ENCODE results near the gene SLC8A2.
A peak's percentile ranks its signal among the peaks of the same experiment; 100 is the strongest.

SLC8A2 gene

GRCh38 chr19:47464675-47465419 lies 6.8 kb downstream of the SLC8A2 start:
- Histone ChIP-seq H3K36me3 (ENCODE audit: control insufficient read depth, insufficient read depth, low read length) (no peaks in the 10 kb centered on the region), H3K4me1 (ENCODE audit: control insufficient read depth, insufficient read depth, low read length) (no peaks in the 10 kb centered on the region), H3K9ac (ENCODE audit: low read length) (no peak overlapping the region), H3K4me3 (ENCODE audit: low read length) (no peak overlapping the region), H3K9me3 (ENCODE audit: control insufficient read depth, low read length) (no peaks in the 10 kb centered on the region), H3K27me3 (ENCODE audit: control insufficient read depth, insufficient read depth, low read length) (peaks cover 32% of the 10 kb centered on the region)

DNA sequence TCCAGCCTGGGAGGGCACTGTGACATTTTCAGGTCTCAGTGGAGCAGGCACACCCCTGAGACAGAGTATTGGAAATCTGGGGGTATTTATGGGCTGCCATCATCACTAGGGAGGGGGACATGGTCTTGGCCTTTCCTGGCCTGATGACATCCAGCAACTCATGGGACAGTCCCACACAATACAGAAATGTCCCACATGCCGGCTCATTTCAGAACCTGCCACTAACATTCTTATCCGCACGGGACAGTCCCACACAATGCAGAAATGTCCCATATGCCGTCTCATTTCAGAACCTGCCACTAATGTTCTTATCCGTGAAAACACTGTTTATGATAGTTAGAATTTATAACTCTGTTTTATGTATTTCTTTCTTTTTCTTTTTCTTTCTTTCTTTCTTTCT lies 9.8 kb downstream of the SLC8A2 start:
- Histone ChIP-seq H3K27me3 (ENCODE audit: control insufficient read depth, insufficient read depth, low read length) (peaks cover 36% of the 10 kb centered on the region), H3K9ac (ENCODE audit: low read length) (no peak overlapping the region), H3K4me3 (ENCODE audit: low read length) (no peak overlapping the region), H3K36me3 (ENCODE audit: control insufficient read depth, insufficient read depth, low read length) (no peaks in the 10 kb centered on the region), H3K4me1 (ENCODE audit: control insufficient read depth, insufficient read depth, low read length) (no peaks in the 10 kb centered on the region), H3K9me3 (ENCODE audit: control insufficient read depth, low read length) (no peaks in the 10 kb centered on the region)

- no peaks in the 10 kb centered on the region for H3K9me3 ChIP-seq (ENCODE audit: control insufficient read depth, low read length)
- no peaks in the 10 kb centered on the region for H3K36me3 ChIP-seq (ENCODE audit: control insufficient read depth, insufficient read depth, low read length)
- H3K4me1 ChIP-seq (ENCODE audit: control insufficient read depth, insufficient read depth, low read length): no peaks in the 10 kb centered on the region
- no peak overlapping the region for H3K9ac ChIP-seq (ENCODE audit: low read length)
- H3K27me3 ChIP-seq (ENCODE audit: control insufficient read depth, insufficient read depth, low read length): peaks cover 49% of the 10 kb centered on the region
- no peak overlapping the region for H3K4me3 ChIP-seq (ENCODE audit: low read length)
Observed at GRCh38 chr19:47459477-47459876, 12.2 kb downstream of the SLC8A2 start.

DNA sequence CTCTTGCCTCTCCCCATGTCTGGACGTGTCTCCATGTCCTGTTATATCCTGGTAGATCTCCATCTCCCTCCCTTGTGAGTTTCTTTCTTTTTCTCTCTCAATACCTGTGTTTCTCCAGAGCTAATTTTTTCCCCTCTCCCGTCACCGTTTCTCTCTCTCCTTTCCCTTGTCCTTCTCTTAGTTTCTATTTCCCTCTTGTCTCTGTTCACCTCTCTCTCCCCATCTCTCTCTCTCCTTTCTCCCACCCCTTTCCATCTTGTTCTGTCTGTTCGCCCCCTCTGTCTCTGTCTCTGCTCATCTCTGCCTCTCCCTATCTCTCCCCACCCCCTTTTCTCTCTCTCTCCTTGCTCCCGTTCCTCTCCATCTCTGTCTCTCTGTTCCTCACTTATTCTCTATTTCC lies 13.0 kb downstream of the SLC8A2 start:
- no peak overlapping the region for H3K4me3 ChIP-seq (ENCODE audit: low read length)
- no peaks in the 10 kb centered on the region for H3K9me3 ChIP-seq (ENCODE audit: control insufficient read depth, low read length)
- no peak overlapping the region for H3K9ac ChIP-seq (ENCODE audit: low read length)
- H3K27me3 ChIP-seq (ENCODE audit: control insufficient read depth, insufficient read depth, low read length): peaks cover 48% of the 10 kb centered on the region
- no peaks in the 10 kb centered on the region for H3K36me3 ChIP-seq (ENCODE audit: control insufficient read depth, insufficient read depth, low read length)
- H3K4me1 ChIP-seq (ENCODE audit: control insufficient read depth, insufficient read depth, low read length): no peaks in the 10 kb centered on the region

- Histone ChIP-seq H3K27me3 (ENCODE audit: control insufficient read depth, insufficient read depth, low read length) (peaks cover 48% of the 10 kb centered on the region), H3K9me3 (ENCODE audit: control insufficient read depth, low read length) (no peaks in the 10 kb centered on the region), H3K4me1 (ENCODE audit: control insufficient read depth, insufficient read depth, low read length) (no peaks in the 10 kb centered on the region), H3K4me3 (ENCODE audit: low read length) (no peak overlapping the region), H3K36me3 (ENCODE audit: control insufficient read depth, insufficient read depth, low read length) (no peaks in the 10 kb centered on the region), H3K9ac (ENCODE audit: low read length) (no peak overlapping the region)
Observed at GRCh38 chr19:47456721-47457474, 14.8 kb downstream of the SLC8A2 start.

DNA sequence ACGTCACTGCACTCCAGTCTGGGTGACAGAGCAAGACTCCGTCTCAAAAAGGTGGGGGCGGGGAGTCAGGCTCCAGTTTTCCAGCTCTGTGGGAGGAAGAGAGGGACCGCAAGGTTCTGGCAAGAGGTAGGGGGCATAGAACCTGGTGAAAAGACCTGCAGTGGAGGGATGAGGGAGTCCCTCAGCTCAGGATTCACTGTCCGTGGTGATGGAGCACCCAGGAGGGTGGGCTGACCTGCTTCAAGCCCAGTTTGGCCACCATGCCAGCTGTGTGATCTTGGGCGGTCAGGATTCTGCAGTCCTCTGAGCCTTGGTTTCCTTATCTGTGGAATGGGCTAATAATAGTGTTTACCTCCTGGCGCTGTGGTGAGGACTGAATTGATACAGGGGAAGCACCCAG lies 21.2 kb downstream of the SLC8A2 start:
- Histone ChIP-seq H3K27me3 (ENCODE audit: control insufficient read depth, insufficient read depth, low read length) (peaks cover 47% of the 10 kb centered on the region), H3K9ac (ENCODE audit: low read length) (no peak overlapping the region), H3K4me3 (ENCODE audit: low read length) (no peak overlapping the region), H3K36me3 (ENCODE audit: control insufficient read depth, insufficient read depth, low read length) (no peaks in the 10 kb centered on the region), H3K9me3 (ENCODE audit: control insufficient read depth, low read length) (no peaks in the 10 kb centered on the region), H3K4me1 (ENCODE audit: control insufficient read depth, insufficient read depth, low read length) (peaks cover 10% of the 10 kb centered on the region)

DNA sequence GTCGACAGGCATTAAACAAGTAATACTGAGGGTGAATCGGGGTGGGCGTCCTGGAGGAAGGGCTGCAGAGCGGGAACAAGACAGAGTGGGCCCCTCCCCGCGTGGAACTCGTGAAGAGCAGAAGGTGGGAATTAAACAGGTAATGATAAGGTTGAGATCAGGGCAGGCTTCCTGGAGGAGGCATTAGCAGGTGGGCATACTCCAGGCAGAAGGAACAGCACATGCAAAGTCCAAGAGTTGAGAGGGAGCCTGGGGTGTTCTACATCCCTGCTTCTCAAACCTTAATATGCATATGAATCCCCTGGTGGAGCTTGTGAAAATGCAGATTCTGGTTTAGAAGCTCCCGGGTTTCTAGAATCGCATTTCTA lies 23.3 kb downstream of the SLC8A2 start:
- no peak overlapping the region for H3K9ac ChIP-seq (ENCODE audit: low read length)
- H3K4me3 ChIP-seq (ENCODE audit: low read length): no peak overlapping the region
- peaks cover 10% of the 10 kb centered on the region for H3K4me1 ChIP-seq (ENCODE audit: control insufficient read depth, insufficient read depth, low read length)
- no peaks in the 10 kb centered on the region for H3K9me3 ChIP-seq (ENCODE audit: control insufficient read depth, low read length)
- no peaks in the 10 kb centered on the region for H3K36me3 ChIP-seq (ENCODE audit: control insufficient read depth, insufficient read depth, low read length)
- H3K27me3 ChIP-seq (ENCODE audit: control insufficient read depth, insufficient read depth, low read length): peaks cover 64% of the 10 kb centered on the region

DNA sequence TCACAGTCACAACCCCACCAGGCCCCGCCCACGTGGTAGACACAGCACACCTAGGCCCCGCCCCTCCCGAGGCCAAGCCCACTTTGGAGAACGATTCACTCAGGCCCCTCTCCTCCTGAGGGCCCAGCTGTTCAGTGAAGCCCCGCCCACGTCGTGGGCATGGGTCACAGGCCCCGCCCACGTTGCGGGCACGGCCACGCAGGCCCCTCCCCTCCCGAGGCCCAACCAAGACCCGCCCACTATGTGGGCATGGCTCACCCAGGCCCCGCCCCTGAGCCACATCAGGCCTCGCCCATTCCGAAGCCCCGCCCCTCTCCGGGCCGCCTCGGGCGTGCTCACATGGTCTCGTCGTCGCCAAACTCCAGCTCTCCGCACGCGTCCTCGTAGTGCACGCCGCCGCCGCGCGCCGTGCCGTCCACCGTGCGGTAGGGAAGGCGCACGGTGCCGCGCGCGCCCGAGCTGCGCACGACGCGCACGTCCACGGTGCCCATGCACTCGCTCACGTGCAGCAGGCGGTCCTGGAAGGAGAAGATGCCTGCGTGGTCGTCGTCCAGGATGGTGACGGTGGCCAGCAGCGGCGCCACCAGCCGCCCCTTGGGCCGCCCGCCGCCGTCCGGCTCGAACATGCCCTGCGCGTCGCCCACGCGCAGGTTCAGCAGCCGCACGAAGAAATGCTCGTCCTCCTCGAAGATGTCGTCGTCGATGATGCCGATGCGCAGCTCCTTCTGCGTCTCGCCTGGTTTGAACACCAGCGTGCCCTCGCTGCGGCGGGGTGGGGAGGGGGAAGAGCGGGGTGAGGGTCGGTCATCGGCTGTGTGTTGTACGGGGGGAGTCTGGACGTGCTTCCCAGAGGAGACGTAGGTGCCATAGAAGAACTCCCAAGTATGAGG lies 24.0 kb downstream of the SLC8A2 start:
- Histone ChIP-seq H3K9ac (ENCODE audit: low read length) (no peak overlapping the region), H3K4me3 (ENCODE audit: low read length) (no peak overlapping the region), H3K36me3 (ENCODE audit: control insufficient read depth, insufficient read depth, low read length) (no peaks in the 10 kb centered on the region), H3K27me3 (ENCODE audit: control insufficient read depth, insufficient read depth, low read length) (peaks cover 68% of the 10 kb centered on the region), H3K9me3 (ENCODE audit: control insufficient read depth, low read length) (no peaks in the 10 kb centered on the region), H3K4me1 (ENCODE audit: control insufficient read depth, insufficient read depth, low read length) (peaks cover 10% of the 10 kb centered on the region)

DNA sequence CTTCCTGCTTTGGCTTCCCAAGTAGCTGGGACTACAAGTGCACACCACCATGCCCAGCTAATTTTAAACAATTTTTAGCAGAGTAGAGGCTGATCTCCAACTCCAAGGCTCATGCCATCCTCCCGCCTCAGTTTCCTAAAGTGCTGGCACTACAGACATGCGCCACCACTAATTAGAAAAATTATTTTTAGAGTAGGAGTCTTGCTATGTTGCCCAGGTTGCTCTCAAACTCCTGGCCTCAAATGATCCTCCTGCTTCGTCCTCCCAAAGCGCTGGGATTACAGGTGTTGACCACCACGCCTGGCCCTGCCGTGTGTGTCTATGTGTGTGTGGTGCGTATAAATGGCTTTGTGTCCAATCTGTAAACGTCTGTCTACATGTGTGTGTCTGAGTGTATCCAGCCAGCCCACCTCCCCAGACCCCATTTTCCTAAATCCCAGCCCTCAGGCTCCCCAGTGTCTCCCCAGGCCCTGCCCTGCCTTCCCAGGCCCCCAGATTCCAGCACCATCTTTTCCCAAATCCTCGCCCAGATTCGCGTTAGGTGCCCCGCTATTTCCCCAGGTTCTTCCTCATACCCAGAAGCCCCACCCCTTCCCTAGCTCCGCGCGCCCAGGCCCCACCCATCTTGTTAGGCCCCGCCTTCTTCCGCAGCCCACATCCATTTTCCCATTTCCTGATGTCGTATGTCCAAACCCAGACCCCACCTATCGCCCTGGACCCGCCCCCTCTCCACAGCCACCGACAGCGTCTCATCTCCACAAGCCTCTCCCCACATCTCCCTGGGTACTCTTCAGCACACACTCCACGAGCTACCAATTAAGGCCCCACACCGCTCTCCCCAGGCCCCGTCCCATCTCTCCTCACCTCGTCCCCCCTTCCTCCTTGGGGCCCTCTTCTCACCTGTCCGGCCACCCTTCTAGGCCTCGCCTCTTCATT lies 24.9 kb downstream of the SLC8A2 start:
- H3K9me3 ChIP-seq (ENCODE audit: control insufficient read depth, low read length): no peaks in the 10 kb centered on the region
- peaks cover 10% of the 10 kb centered on the region for H3K4me1 ChIP-seq (ENCODE audit: control insufficient read depth, insufficient read depth, low read length)
- no peaks in the 10 kb centered on the region for H3K36me3 ChIP-seq (ENCODE audit: control insufficient read depth, insufficient read depth, low read length)
- peaks cover 68% of the 10 kb centered on the region for H3K27me3 ChIP-seq (ENCODE audit: control insufficient read depth, insufficient read depth, low read length)
- no peak overlapping the region for H3K9ac ChIP-seq (ENCODE audit: low read length)
- H3K4me3 ChIP-seq (ENCODE audit: low read length): no peak overlapping the region

- Histone ChIP-seq H3K27me3 (ENCODE audit: control insufficient read depth, insufficient read depth, low read length) (peaks cover 68% of the 10 kb centered on the region), H3K36me3 (ENCODE audit: control insufficient read depth, insufficient read depth, low read length) (no peaks in the 10 kb centered on the region), H3K4me1 (ENCODE audit: control insufficient read depth, insufficient read depth, low read length) (peaks cover 10% of the 10 kb centered on the region), H3K9ac (ENCODE audit: low read length) (peak overlapping the region; percentile 41), H3K4me3 (ENCODE audit: low read length) (no peak overlapping the region), H3K9me3 (ENCODE audit: control insufficient read depth, low read length) (no peaks in the 10 kb centered on the region)
Observed at GRCh38 chr19:47445937-47446402, 25.7 kb downstream of the SLC8A2 start.

GRCh38 chr19:47445527-47445926 lies 26.2 kb downstream of the SLC8A2 start:
- H3K9me3 ChIP-seq (ENCODE audit: control insufficient read depth, low read length): no peaks in the 10 kb centered on the region
- H3K4me1 ChIP-seq (ENCODE audit: control insufficient read depth, insufficient read depth, low read length): peaks cover 10% of the 10 kb centered on the region
- peak overlapping the region; percentile 41 for H3K9ac ChIP-seq (ENCODE audit: low read length)
- H3K36me3 ChIP-seq (ENCODE audit: control insufficient read depth, insufficient read depth, low read length): no peaks in the 10 kb centered on the region
- peaks cover 68% of the 10 kb centered on the region for H3K27me3 ChIP-seq (ENCODE audit: control insufficient read depth, insufficient read depth, low read length)
- no peak overlapping the region for H3K4me3 ChIP-seq (ENCODE audit: low read length)

Measured in mucosa of stomach (tissue), 1 donor.